Caco-2 (cell line): ENCODE measurements around the gene ADAD2. TPM values are rescaled to one million over a fixed set of nuclear protein-coding genes. Genes with fewer than 3 reads are reported as not detected.

ENCODE experiments used
- BruUV-seq: library from RNA; stranded (reverse); fragments of 400-500 nt; replicated peaks from 2 replicates; lab custom pipeline; 2021; lab: Mats Ljungman, UMichigan
- CTCF ChIA-PET: fragments of 300-600 bp; sonication (Branson Sonifier 250); formaldehyde crosslinking; loops from one replicate; lab custom pipeline; 2022; ENCODE audit warnings: antibody characterized with exemption; lab: Charles Lee
- POLR2A ChIA-PET: fragments of 300-600 bp; sonication (Branson Sonifier 250); formaldehyde crosslinking; loops from one replicate; lab custom pipeline; 2022; ENCODE audit warnings: antibody characterized with exemption; lab: Charles Lee
- DNase-seq, 2 experiments: peaks; one replicate each; pipeline versions ENCODE4 v3.0.0 to v3.0.0-alpha.2; 2020 to 2022
- H3K27me3 ChIP-seq: replicated peaks from 2 replicates; pipeline ENCODE4 v1.6.0; 2011; ENCODE audit warnings: low read length; ENCODE audit not compliant: control insufficient read depth, insufficient read depth
- H3K36me3 ChIP-seq: 2 replicates; pipeline ENCODE4 v1.5.1; 2011; ENCODE audit warnings: low read length; ENCODE audit not compliant: control insufficient read depth, insufficient read depth
- H3K4me1 ChIP-seq: fragments of 250-450 bp; sonication (Bioruptor Pico); 2 replicates; pipeline ENCODE4 v1.5.1; 2020; ENCODE audit warnings: mild to moderate bottlenecking
- H3K4me3 ChIP-seq: 2 replicates; pipeline ENCODE4 v1.5.1; 2011; ENCODE audit warnings: low read depth, mild to moderate bottlenecking, control low read depth, low read length
- H3K9me3 ChIP-seq: fragments of 250-450 bp; sonication (Bioruptor Pico); 2 replicates; pipeline ENCODE4 v1.5.1; 2020; ENCODE audit warnings: mild to moderate bottlenecking, moderate library complexity
- H3K27ac Mint-ChIP-seq: one replicate; pipeline ENCODE4 v1.8.0; 2022; ENCODE audit warnings: mixed read lengths; ENCODE audit not compliant: unreplicated experiment
- H3K27me3 Mint-ChIP-seq: one replicate; pipeline ENCODE4 v1.8.0; 2022; ENCODE audit warnings: mixed read lengths; ENCODE audit not compliant: insufficient read depth, unreplicated experiment
- H3K36me3 Mint-ChIP-seq: one replicate; pipeline ENCODE4 v1.8.0; 2022; ENCODE audit warnings: mild to moderate bottlenecking, mixed read lengths; ENCODE audit not compliant: insufficient read depth, unreplicated experiment
- H3K4me1 Mint-ChIP-seq: one replicate; pipeline ENCODE4 v1.8.0; 2022; ENCODE audit warnings: low read depth, mixed read lengths; ENCODE audit not compliant: unreplicated experiment
- H3K4me3 Mint-ChIP-seq: one replicate; pipeline ENCODE4 v1.8.0; 2022; ENCODE audit warnings: mild to moderate bottlenecking, moderate library complexity, mixed read lengths; ENCODE audit not compliant: unreplicated experiment
- H3K9me3 Mint-ChIP-seq: one replicate; pipeline ENCODE4 v1.8.0; 2022; ENCODE audit warnings: mixed read lengths; ENCODE audit not compliant: unreplicated experiment
- intact Hi-C: fragments of 100-400 bp; cut with micrococcal nuclease; formaldehyde crosslinking; loops from one replicate; pipeline ENCODE4 v1.10.0; 2022; ENCODE audit not compliant: unreplicated experiment
- total RNA-seq: library from RNA; stranded (reverse); gene quantifications from 2 replicates; pipeline ENCODE4 v1.2.3, GENCODE V29; 2022
- TF ChIP-seq, protein P1 (sequence below), 2 experiments: fragments of 200-600 bp in 1 of 2; IDR thresholded peaks; 1 replicate in 1 of 2; 2 replicates in 1 of 2; pipeline versions ENCODE4 v1.5.1 to v1.8.0; 2011 to 2022; ENCODE audit warnings: antibody characterized with exemption in 1 of 2, control low read depth in 1 of 2, inconsistent platforms in 1 of 2, low read depth in 1 of 2, low read length in 1 of 2, mild to moderate bottlenecking in 1 of 2, moderate library complexity in 1 of 2; ENCODE audit not compliant: insufficient read depth in 1 of 2, severe bottlenecking in 1 of 2, unreplicated experiment in 1 of 2

The ADAD2 gene
- total RNA-seq, 1 experiment from 2014 or later, result not detected

DNA sequence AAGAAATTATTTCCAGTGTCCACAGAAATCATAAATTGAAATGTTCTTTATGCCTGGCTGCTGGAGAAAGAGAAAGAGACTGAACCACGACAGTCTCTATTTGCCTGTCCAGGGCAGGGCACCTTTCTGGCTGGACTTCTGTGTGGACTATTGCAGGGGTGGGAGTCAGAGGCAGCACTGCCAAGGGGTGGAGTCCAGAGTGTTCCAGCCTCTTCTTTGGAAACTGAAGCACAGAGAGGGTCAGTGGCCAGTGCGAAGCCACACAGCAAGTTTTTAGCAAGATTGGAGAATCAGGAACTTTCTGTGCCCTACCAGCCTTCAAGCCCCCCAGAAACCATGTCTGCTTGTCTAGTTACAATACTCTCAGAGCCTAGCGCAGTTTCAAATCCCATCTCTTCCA, 33.6 kb downstream of the ADAD2 start:
- CTCF ChIA-PET, result no interaction called here
- H3K27me3 Mint-ChIP-seq, result peaks cover 6% of the 10 kb centered on the region
- no TSS peak for BruUV-seq
- H3K36me3 ChIP-seq, result no peaks in the 10 kb centered on the region
- H3K36me3 Mint-ChIP-seq, result no peaks in the 10 kb centered on the region
- no peak overlapping the region for H3K4me3 ChIP-seq
- no peaks in the 10 kb centered on the region; the same call in 1 of the 2 replicates for H3K4me1 ChIP-seq
- no peaks in the 10 kb centered on the region for H3K27me3 ChIP-seq
- H3K27ac Mint-ChIP-seq, result no peak overlapping the region
- H3K9me3 ChIP-seq, result no peaks in the 10 kb centered on the region
- DNase-seq, result no peak
- H3K4me3 Mint-ChIP-seq, result no peak overlapping the region
- H3K4me1 Mint-ChIP-seq, result no peaks in the 10 kb centered on the region
- no peaks in the 10 kb centered on the region for H3K9me3 Mint-ChIP-seq
- intact Hi-C loops, result no loop called here
- TF ChIP-seq, protein P1, sequence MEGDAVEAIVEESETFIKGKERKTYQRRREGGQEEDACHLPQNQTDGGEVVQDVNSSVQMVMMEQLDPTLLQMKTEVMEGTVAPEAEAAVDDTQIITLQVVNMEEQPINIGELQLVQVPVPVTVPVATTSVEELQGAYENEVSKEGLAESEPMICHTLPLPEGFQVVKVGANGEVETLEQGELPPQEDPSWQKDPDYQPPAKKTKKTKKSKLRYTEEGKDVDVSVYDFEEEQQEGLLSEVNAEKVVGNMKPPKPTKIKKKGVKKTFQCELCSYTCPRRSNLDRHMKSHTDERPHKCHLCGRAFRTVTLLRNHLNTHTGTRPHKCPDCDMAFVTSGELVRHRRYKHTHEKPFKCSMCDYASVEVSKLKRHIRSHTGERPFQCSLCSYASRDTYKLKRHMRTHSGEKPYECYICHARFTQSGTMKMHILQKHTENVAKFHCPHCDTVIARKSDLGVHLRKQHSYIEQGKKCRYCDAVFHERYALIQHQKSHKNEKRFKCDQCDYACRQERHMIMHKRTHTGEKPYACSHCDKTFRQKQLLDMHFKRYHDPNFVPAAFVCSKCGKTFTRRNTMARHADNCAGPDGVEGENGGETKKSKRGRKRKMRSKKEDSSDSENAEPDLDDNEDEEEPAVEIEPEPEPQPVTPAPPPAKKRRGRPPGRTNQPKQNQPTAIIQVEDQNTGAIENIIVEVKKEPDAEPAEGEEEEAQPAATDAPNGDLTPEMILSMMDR (IDR thresholded peaks at IDR 0.05; ENCODE audit: insufficient read depth in 1 of 2, low read depth in 1 of 2, low read length in 1 of 2, severe bottlenecking in 1 of 2, unreplicated experiment in 1 of 2), result no peak
- POLR2A ChIA-PET, result no interaction called here

DNA sequence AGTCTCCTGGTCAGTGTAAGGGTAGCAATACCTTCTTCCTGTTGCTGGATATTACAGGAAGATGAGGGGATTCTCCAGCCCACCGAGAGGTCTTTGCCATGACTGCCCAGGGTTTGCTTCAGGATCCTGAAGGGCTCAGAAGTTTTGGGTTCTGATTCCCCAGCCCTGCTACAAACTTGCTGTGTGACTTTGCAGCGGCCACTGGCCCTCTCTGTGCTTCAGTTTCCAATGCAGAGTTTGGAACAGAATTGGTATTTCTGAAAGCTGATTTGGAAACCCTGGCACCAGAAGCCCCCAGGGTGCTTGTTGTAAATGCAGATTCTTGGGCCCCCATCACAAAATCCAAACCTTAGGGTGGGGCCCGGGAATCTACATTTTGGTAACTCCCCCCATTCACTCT, 34.2 kb downstream of the ADAD2 start:
- Mint-ChIP-seq H3K4me1 (no peaks in the 10 kb centered on the region), H3K4me3 (no peak overlapping the region), H3K9me3 (no peaks in the 10 kb centered on the region), H3K27ac (no peak overlapping the region), H3K36me3 (no peaks in the 10 kb centered on the region), H3K27me3 (peaks cover 6% of the 10 kb centered on the region)
- intact Hi-C loops, result no loop called here
- POLR2A ChIA-PET, result no interaction called here
- DNase-seq, result no peak
- no TSS peak for BruUV-seq
- H3K9me3 ChIP-seq, result no peaks in the 10 kb centered on the region
- no peaks in the 10 kb centered on the region for H3K27me3 ChIP-seq
- CTCF ChIA-PET, result no interaction called here
- H3K36me3 ChIP-seq, result no peaks in the 10 kb centered on the region
- TF ChIP-seq, protein P1 (IDR thresholded peaks at IDR 0.05; ENCODE audit: insufficient read depth in 1 of 2, low read depth in 1 of 2, low read length in 1 of 2, severe bottlenecking in 1 of 2, unreplicated experiment in 1 of 2), result no peak
- H3K4me3 ChIP-seq, result no peak overlapping the region
- H3K4me1 ChIP-seq, result no peaks in the 10 kb centered on the region; the same call in 1 of the 2 replicates

DNA sequence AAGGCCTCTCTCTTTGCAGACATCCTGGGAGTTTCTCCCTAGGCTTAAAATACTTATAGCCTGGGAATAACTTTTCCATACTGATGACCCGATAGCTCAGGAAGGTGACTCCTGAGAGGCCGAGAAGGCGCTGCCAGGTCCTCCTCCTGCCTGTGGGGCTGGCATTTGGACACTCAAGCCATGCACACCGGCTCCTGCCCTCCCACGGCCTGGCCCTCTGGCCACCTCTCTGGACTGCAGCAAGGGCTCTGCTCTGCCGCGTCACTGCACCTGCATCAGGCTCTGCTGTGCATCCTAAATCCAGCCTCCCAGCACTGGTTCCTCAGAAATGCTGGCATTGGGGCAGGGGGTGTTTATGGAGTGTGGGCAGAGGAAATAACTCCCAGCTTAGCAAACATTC, 34.6 kb downstream of the ADAD2 start:
- POLR2A ChIA-PET, result no interaction called here
- no peak overlapping the region for H3K27ac Mint-ChIP-seq
- TF ChIP-seq, protein P1 (IDR thresholded peaks at IDR 0.05; ENCODE audit: insufficient read depth in 1 of 2, low read depth in 1 of 2, low read length in 1 of 2, severe bottlenecking in 1 of 2, unreplicated experiment in 1 of 2), result no peak
- H3K27me3 Mint-ChIP-seq, result peaks cover 6% of the 10 kb centered on the region
- Histone ChIP-seq H3K4me1 (no peaks in the 10 kb centered on the region; the same call in 1 of the 2 replicates), H3K9me3 (no peaks in the 10 kb centered on the region), H3K36me3 (no peaks in the 10 kb centered on the region), H3K4me3 (no peak overlapping the region), H3K27me3 (no peaks in the 10 kb centered on the region)
- H3K9me3 Mint-ChIP-seq, result no peaks in the 10 kb centered on the region
- CTCF ChIA-PET, result no interaction called here
- no peaks in the 10 kb centered on the region for H3K4me1 Mint-ChIP-seq
- no peaks in the 10 kb centered on the region for H3K36me3 Mint-ChIP-seq
- no peak overlapping the region for H3K4me3 Mint-ChIP-seq
- no TSS peak for BruUV-seq
- no peak for DNase-seq
- intact Hi-C loops, result no loop called here
